BJ (cell line): Measurements from ENCODE around the gene COX7A2L. TPM values are rescaled to one million over a fixed set of nuclear protein-coding genes. Genes with fewer than 3 reads are reported as not detected.

ENCODE experiments used
- CTCF ChIA-PET: fragments of 350-600 bp; formaldehyde crosslinking; extraction: SDS; loops from one replicate; lab custom pipeline; 2021; ENCODE audit warnings: antibody characterized with exemption, inconsistent platforms; lab: Yijun Ruan, JAX
- POLR2A ChIA-PET: fragments of 300-600 bp; sonication (Branson Sonifier 250); formaldehyde crosslinking; extraction: SDS; loops from one replicate; lab custom pipeline; 2021; ENCODE audit warnings: antibody characterized with exemption; lab: Charles Lee
- DNase-seq: peaks from one replicate; pipeline ENCODE4 v3.0.0-alpha.2; 2011; ENCODE audit warnings: low read depth
- H3K27me3 ChIP-seq: 2 replicates; pipeline ENCODE4 v1.6.0; 2011; ENCODE audit warnings: low read length; ENCODE audit not compliant: control insufficient read depth, insufficient read depth
- H3K36me3 ChIP-seq: 2 replicates; pipeline ENCODE4 v1.5.1; 2011; ENCODE audit warnings: low read length; ENCODE audit not compliant: control insufficient read depth, insufficient read depth
- H3K4me3 ChIP-seq: 2 replicates; pipeline ENCODE4 v1.5.1; 2011; ENCODE audit warnings: low read depth, mild to moderate bottlenecking, control low read depth, low read length
- CTCF ChIP-seq: IDR thresholded peaks from 2 replicates; pipeline ENCODE4 v1.5.1; 2011; ENCODE audit warnings: low read depth, mild to moderate bottlenecking, control low read depth, inconsistent platforms, low read length, moderate library complexity; ENCODE audit not compliant: insufficient read depth
- polyA plus RNA-seq: library from polyadenylated mRNA; depleted of rRNA; stranded (reverse); fragments of >200 nt; gene quantifications from 2 replicates; pipeline ENCODE4 v1.2.3, GENCODE V29; 2011; rRNA removed

COX7A2L gene
- polyA plus RNA-seq, 1 experiment = 153 TPM

- Histone ChIP-seq H3K27me3 (no peaks in the 10 kb centered on the region), H3K4me3 (no peak overlapping the region), H3K36me3 (no peaks in the 10 kb centered on the region)
- ChIA-PET CTCF (interaction anchor here (0.6 to 1.6 kb wide), 2 partner anchors 440 to 452 kb away, joined by 3 to 10 read pairs; no protein-coding TSS in a partner anchor), POLR2A (no interaction called here)
- DNase-seq = no peak
- TF ChIP-seq CTCF = no peak
Observed at GRCh38 chr2:42309366-42309765, 51.7 kb downstream of the COX7A2L start.

- Histone ChIP-seq H3K4me3 (no peak overlapping the region), H3K36me3 (peaks cover 6% of the 10 kb centered on the region), H3K27me3 (no peaks in the 10 kb centered on the region)
- no peak for DNase-seq
- ChIA-PET CTCF (interaction anchor here (1.1 kb wide), 1 partner anchor 22 kb away, joined by 3 read pairs; no protein-coding TSS in a partner anchor), POLR2A (no interaction called here)
- TF ChIP-seq CTCF = no peak
Observed at GRCh38 chr2:42307180-42307579, 53.8 kb downstream of the COX7A2L start.

GRCh38 chr2:42304059-42304713 lies 56.8 kb downstream of the COX7A2L start:
- DNase-seq = no peak
- POLR2A ChIA-PET = no interaction called here
- no peak overlapping the region for H3K4me3 ChIP-seq
- TF ChIP-seq CTCF = no peak
- H3K36me3 ChIP-seq = peaks cover 6% of the 10 kb centered on the region
- H3K27me3 ChIP-seq = no peaks in the 10 kb centered on the region
- CTCF ChIA-PET = interaction anchor here (0.8 to 1.2 kb wide), 2 partner anchors 14 to 24 kb away, joined by 3 read pairs; no protein-coding TSS in a partner anchor

GRCh38 chr2:42303252-42303651 lies 57.8 kb downstream of the COX7A2L start:
- TF ChIP-seq CTCF = no peak
- H3K27me3 ChIP-seq = no peaks in the 10 kb centered on the region
- no peak for DNase-seq
- no peak overlapping the region for H3K4me3 ChIP-seq
- H3K36me3 ChIP-seq = peaks cover 6% of the 10 kb centered on the region
- POLR2A ChIA-PET = no interaction called here
- CTCF ChIA-PET = interaction anchor here (1.2 kb wide), 1 partner anchor 13 kb away, joined by 3 read pairs; no protein-coding TSS in a partner anchor

GRCh38 chr2:42300527-42300926 lies 60.5 kb downstream of the COX7A2L start:
- ChIA-PET CTCF (interaction anchor here (0.6 kb wide), 1 partner anchor 792 kb away, joined by 3 read pairs; no protein-coding TSS in a partner anchor), POLR2A (no interaction called here)
- DNase-seq = no peak
- no peak for TF ChIP-seq CTCF
- Histone ChIP-seq H3K4me3 (no peak overlapping the region), H3K36me3 (peaks cover 10% of the 10 kb centered on the region), H3K27me3 (no peaks in the 10 kb centered on the region)

Other genes with a start within 250 kb of the COX7A2L start
- 19.1 and 30.7 TPM in 2 replicates for gene EML4, start 191.9 kb downstream of the COX7A2L start, polyA plus RNA-seq
- gene KCNG3, start 132.8 kb upstream of the COX7A2L start, polyA plus RNA-seq = not detected in 2 replicates
- gene MTA3, start 207.4 kb upstream of the COX7A2L start, polyA plus RNA-seq = 23.2 and 30.5 TPM in 2 replicates